Astrocyte (in vitro differentiated cells and primary cell): ENCODE results near the gene CLCNKA. TPM values are rescaled to one million over a fixed set of nuclear protein-coding genes. Genes with fewer than 3 reads are reported as not detected.

Experiments used
- DNase-seq: peaks from one replicate; pipeline ENCODE4 v3.0.0-alpha.2; 2010; ENCODE audit warnings: low read depth
- FAIRE-seq: peaks from 2 replicates; lab custom pipeline; 2011; peaks lifted over from hg19 to GRCh38; lab: Jason Lieb, UNC
- H2AFZ ChIP-seq: 2 replicates; pipeline ENCODE4 v1.6.0; 2012; ENCODE audit warnings: low read depth, low read length, inconsistent platforms
- H3K27ac ChIP-seq: 2 replicates; pipeline ENCODE4 v1.5.1; 2011; ENCODE audit warnings: low read depth, low read length, inconsistent platforms
- H3K27me3 ChIP-seq: 2 replicates; pipeline ENCODE4 v1.6.0; 2011; ENCODE audit warnings: low read length, inconsistent platforms; ENCODE audit not compliant: insufficient read depth
- H3K36me3 ChIP-seq: 2 replicates; pipeline ENCODE4 v1.5.1; 2011; ENCODE audit warnings: low read length, inconsistent platforms; ENCODE audit not compliant: insufficient read depth
- H3K4me1 ChIP-seq: 2 replicates; pipeline ENCODE4 v1.5.1; 2011; ENCODE audit warnings: low read length, inconsistent platforms; ENCODE audit not compliant: insufficient read depth
- H3K4me2 ChIP-seq: 2 replicates; pipeline ENCODE4 v1.6.0; 2012; ENCODE audit warnings: low read length, inconsistent platforms
- H3K4me3 ChIP-seq: 2 replicates; pipeline ENCODE4 v1.5.1; 2011; ENCODE audit warnings: low read depth, mild to moderate bottlenecking, low read length, inconsistent platforms; ENCODE audit not compliant: insufficient read depth
- H3K79me2 ChIP-seq: 2 replicates; pipeline ENCODE4 v1.6.0; 2012; ENCODE audit warnings: mild to moderate bottlenecking, low read length, inconsistent platforms; ENCODE audit not compliant: insufficient read depth
- H3K9ac ChIP-seq: 2 replicates; pipeline ENCODE4 v1.6.0; 2012; ENCODE audit warnings: mild to moderate bottlenecking, low read length, inconsistent platforms
- H3K9me3 ChIP-seq: 2 replicates; pipeline ENCODE4 v1.5.1; 2012; ENCODE audit warnings: low read depth, mild to moderate bottlenecking, low read length, inconsistent platforms; ENCODE audit not compliant: insufficient read depth
- H4K20me1 ChIP-seq: 2 replicates; pipeline ENCODE4 v1.6.0; 2012; ENCODE audit warnings: low read length, inconsistent platforms; ENCODE audit not compliant: insufficient read depth
- H3K27ac Mint-ChIP-seq: one replicate; pipeline ENCODE4 v1.8.0; 2021; ENCODE audit warnings: mild to moderate bottlenecking, mixed read lengths; ENCODE audit not compliant: unreplicated experiment
- H3K27me3 Mint-ChIP-seq: one replicate; pipeline ENCODE4 v1.8.0; 2021; ENCODE audit warnings: low read depth, mixed read lengths; ENCODE audit not compliant: unreplicated experiment
- H3K36me3 Mint-ChIP-seq: one replicate; pipeline ENCODE4 v1.8.0; 2021; ENCODE audit warnings: low read depth, mixed read lengths; ENCODE audit not compliant: unreplicated experiment
- H3K4me1 Mint-ChIP-seq: one replicate; pipeline ENCODE4 v1.8.0; 2021; ENCODE audit warnings: low read depth, mixed read lengths; ENCODE audit not compliant: unreplicated experiment
- H3K4me3 Mint-ChIP-seq: one replicate; pipeline ENCODE4 v1.8.0; 2021; ENCODE audit warnings: mild to moderate bottlenecking, moderate library complexity, mixed read lengths; ENCODE audit not compliant: unreplicated experiment
- H3K9me3 Mint-ChIP-seq: one replicate; pipeline ENCODE4 v1.8.0; 2021; ENCODE audit warnings: mild to moderate bottlenecking, mixed read lengths; ENCODE audit not compliant: unreplicated experiment
- EZH2 ChIP-seq: IDR thresholded peaks from 2 replicates; pipeline ENCODE4 v1.6.1; 2012; ENCODE audit warnings: mild to moderate bottlenecking, low read length, inconsistent platforms; ENCODE audit not compliant: insufficient read depth
- total RNA-seq: library from RNA; stranded (reverse); gene quantifications from 2 replicates; pipeline ENCODE4 v1.2.1, GENCODE V29; 2021
- TF ChIP-seq, protein P1 (sequence below): IDR thresholded peaks from 2 replicates; pipeline ENCODE4 v1.5.1; 2011; ENCODE audit warnings: low read depth, mild to moderate bottlenecking, inconsistent platforms, low read length, moderate library complexity; ENCODE audit not compliant: insufficient read depth

Gene CLCNKA
- total RNA-seq, 1 donor from 2014 or later, result 0.16 TPM

GRCh38 chr1:16080422-16081150, 58.8 kb downstream of the CLCNKA start:
- H3K4me1 Mint-ChIP-seq, result no peaks in the 10 kb centered on the region
- H3K27ac Mint-ChIP-seq, result no peak overlapping the region
- H3K9me3 Mint-ChIP-seq, result no peaks in the 10 kb centered on the region
- Histone ChIP-seq H3K36me3 (no peaks in the 10 kb centered on the region), H3K4me1 (peaks cover 23% of the 10 kb centered on the region), H3K79me2 (no peaks in the 10 kb centered on the region), H3K27ac (no peak overlapping the region), H3K9ac (no peak overlapping the region), H3K9me3 (no peaks in the 10 kb centered on the region), H3K4me3 (no peak overlapping the region), H4K20me1 (no peaks in the 10 kb centered on the region), H2AFZ (no peak overlapping the region), H3K27me3 (no peaks in the 10 kb centered on the region), H3K4me2 (no peak overlapping the region)
- FAIRE-seq (no peak), DNase-seq (no peak)
- no peaks in the 10 kb centered on the region for H3K36me3 Mint-ChIP-seq
- H3K27me3 Mint-ChIP-seq, result peaks cover 17% of the 10 kb centered on the region
- TF ChIP-seq EZH2, result no peak
- no peak overlapping the region for H3K4me3 Mint-ChIP-seq

- FAIRE-seq (no peak), DNase-seq (no peak)
- no peak overlapping the region for H3K4me3 Mint-ChIP-seq
- peaks cover 10% of the 10 kb centered on the region for H3K27me3 Mint-ChIP-seq
- no peaks in the 10 kb centered on the region for H3K4me1 Mint-ChIP-seq
- no peak overlapping the region for H3K4me2 ChIP-seq
- no peak overlapping the region for H3K27ac Mint-ChIP-seq
- TF ChIP-seq EZH2, result no peak
- TF ChIP-seq, protein P1, sequence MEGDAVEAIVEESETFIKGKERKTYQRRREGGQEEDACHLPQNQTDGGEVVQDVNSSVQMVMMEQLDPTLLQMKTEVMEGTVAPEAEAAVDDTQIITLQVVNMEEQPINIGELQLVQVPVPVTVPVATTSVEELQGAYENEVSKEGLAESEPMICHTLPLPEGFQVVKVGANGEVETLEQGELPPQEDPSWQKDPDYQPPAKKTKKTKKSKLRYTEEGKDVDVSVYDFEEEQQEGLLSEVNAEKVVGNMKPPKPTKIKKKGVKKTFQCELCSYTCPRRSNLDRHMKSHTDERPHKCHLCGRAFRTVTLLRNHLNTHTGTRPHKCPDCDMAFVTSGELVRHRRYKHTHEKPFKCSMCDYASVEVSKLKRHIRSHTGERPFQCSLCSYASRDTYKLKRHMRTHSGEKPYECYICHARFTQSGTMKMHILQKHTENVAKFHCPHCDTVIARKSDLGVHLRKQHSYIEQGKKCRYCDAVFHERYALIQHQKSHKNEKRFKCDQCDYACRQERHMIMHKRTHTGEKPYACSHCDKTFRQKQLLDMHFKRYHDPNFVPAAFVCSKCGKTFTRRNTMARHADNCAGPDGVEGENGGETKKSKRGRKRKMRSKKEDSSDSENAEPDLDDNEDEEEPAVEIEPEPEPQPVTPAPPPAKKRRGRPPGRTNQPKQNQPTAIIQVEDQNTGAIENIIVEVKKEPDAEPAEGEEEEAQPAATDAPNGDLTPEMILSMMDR, result no peak
- no peaks in the 10 kb centered on the region for H3K79me2 ChIP-seq
- H3K9ac ChIP-seq, result no peak overlapping the region
- H3K27ac ChIP-seq, result no peak overlapping the region
- no peaks in the 10 kb centered on the region for H4K20me1 ChIP-seq
- H3K9me3 Mint-ChIP-seq, result no peaks in the 10 kb centered on the region
- no peaks in the 10 kb centered on the region for H3K9me3 ChIP-seq
- H3K4me3 ChIP-seq, result no peak overlapping the region
- H3K36me3 Mint-ChIP-seq, result no peaks in the 10 kb centered on the region
- no peaks in the 10 kb centered on the region for H3K36me3 ChIP-seq
- no peaks in the 10 kb centered on the region for H3K27me3 ChIP-seq
- H3K4me1 ChIP-seq, result peaks cover 13% of the 10 kb centered on the region
- H2AFZ ChIP-seq, result no peak overlapping the region
Measured at GRCh38 chr1:16081636-16082035, 59.8 kb downstream of the CLCNKA start.

GRCh38 chr1:16082283-16083038, 60.6 kb downstream of the CLCNKA start:
- H2AFZ ChIP-seq, result no peak overlapping the region
- H3K9me3 Mint-ChIP-seq, result no peaks in the 10 kb centered on the region
- H3K4me3 ChIP-seq, result no peak overlapping the region
- H3K4me1 ChIP-seq, result peaks cover 5% of the 10 kb centered on the region
- no peak for TF ChIP-seq EZH2
- TF ChIP-seq, protein P1, result peak; percentile 85
- FAIRE-seq (no peak), DNase-seq (peak; percentile 21)
- H3K27me3 ChIP-seq, result no peaks in the 10 kb centered on the region
- peaks cover 5% of the 10 kb centered on the region for H3K27me3 Mint-ChIP-seq
- H3K4me1 Mint-ChIP-seq, result no peaks in the 10 kb centered on the region
- no peaks in the 10 kb centered on the region for H3K36me3 ChIP-seq
- peak overlapping the region; percentile 53 for H3K27ac Mint-ChIP-seq
- H3K36me3 Mint-ChIP-seq, result no peaks in the 10 kb centered on the region
- peak overlapping the region; percentile 64 for H3K4me3 Mint-ChIP-seq
- no peak overlapping the region for H3K4me2 ChIP-seq
- no peaks in the 10 kb centered on the region for H3K9me3 ChIP-seq
- H3K79me2 ChIP-seq, result no peaks in the 10 kb centered on the region
- H4K20me1 ChIP-seq, result no peaks in the 10 kb centered on the region
- H3K27ac ChIP-seq, result no peak overlapping the region
- no peak overlapping the region for H3K9ac ChIP-seq
